ENCODE results near the gene PSPN. TPM values are rescaled to one million over a fixed set of nuclear protein-coding genes. Genes with fewer than 3 reads are reported as not detected.
A peak's percentile ranks its signal among the peaks of the same experiment; 100 is the strongest.

PSPN gene
- total RNA-seq, 1 experiment from 2014 or later = 3.4 TPM

DNA sequence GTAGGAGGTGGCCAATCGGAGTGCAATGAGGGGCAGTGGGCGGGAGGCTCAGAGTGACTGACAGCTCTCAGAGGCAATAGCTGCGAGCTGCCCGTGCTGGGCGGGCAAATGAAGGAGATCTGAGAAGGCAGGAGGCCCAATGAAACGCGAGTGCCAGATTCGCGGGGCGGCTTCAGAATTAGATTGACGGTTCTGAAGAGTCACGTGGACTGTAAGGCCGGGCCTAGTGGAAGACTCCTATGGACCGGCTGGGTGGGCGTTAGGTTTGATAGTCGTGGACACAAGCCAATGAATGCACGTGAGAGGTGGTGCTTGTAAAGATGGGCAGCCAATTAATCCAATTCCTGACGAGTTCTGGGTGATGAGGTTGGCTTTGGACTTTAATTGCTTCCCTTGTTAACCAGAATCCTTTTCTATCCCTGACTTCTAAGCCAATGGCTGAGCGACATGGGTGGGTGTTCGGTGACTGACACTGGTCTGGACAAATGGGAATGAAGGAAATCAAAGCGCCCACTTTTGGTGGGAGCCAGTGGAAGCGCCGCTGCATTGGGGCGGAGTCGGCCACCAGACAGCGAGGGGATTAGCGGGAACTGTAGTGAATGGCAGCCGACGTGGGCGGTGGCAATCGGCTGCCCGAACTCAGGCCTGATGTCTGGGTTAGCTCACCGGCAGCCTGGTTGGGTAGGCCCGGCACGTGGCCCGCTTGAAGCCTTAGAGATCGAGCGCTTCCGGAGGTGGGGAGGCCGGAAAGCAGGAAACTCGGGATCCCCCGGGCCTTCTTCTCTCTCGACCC, 49.4 kb upstream of the PSPN start:
- ATAC-seq (peak; percentile 89), DNase-seq (ENCODE audit: low read depth, low spot score) (peak; percentile 100)
- Histone ChIP-seq H3K4me3 (replicated peaks in 1 of 2; ENCODE audit: low read depth in 1 of 2, low read length in 2 of 2) (peak overlapping the region; percentile 27 to 99), H3K9me3 (ENCODE audit: control insufficient read depth in 1 of 2, insufficient read depth in 1 of 2, low read depth in 1 of 2, low read length in 2 of 2) (no peaks in the 10 kb centered on the region), H3K27ac (ENCODE audit: low read depth, low read length) (peak overlapping the region; percentile 80), H3K79me2 (ENCODE audit: insufficient read depth, low read length) (peaks cover 40% of the 10 kb centered on the region), H2AFZ (ENCODE audit: low read depth, low read length, poor library complexity, severe bottlenecking) (no peak overlapping the region), H3K9me2 (ENCODE audit: insufficient read depth) (no peaks in the 10 kb centered on the region), H3K27me3 (ENCODE audit: insufficient read depth, low read length) (no peaks in the 10 kb centered on the region), H4K20me1 (ENCODE audit: insufficient read depth) (peaks cover 38% of the 10 kb centered on the region; the same call in 1 of the 2 replicates), H3K9ac (ENCODE audit: low read length) (peak overlapping the region; percentile 9; the same call in 1 of the 2 replicates), H3K4me2 (ENCODE audit: low read length) (peak overlapping the region; percentile 57), H3K4me1 (ENCODE audit: control insufficient read depth in 1 of 2, insufficient read depth in 2 of 2, low read length in 2 of 2) (peaks cover 8 to 30% of the 10 kb centered on the region in 2 experiments; a peak in 3 of 4 replicates), H3K36me3 (ENCODE audit: control insufficient read depth in 1 of 2, insufficient read depth in 2 of 2, low read length in 2 of 2) (peaks cover 18 to 26% of the 10 kb centered on the region in 2 experiments; a peak in 3 of 4 replicates)
- intact Hi-C loops (cut with micrococcal nuclease) = no loop called here
- ChIA-PET CTCF (interaction anchor here (0.9 to 1.4 kb wide), 5 partner anchors 15 to 299 kb away, joined by 3 to 4 read pairs (median 3); partner anchors contain the start of gene SLC25A23), POLR2A (interaction anchor here (1.0 to 1.6 kb wide), 3 partner anchors 15 to 106 kb away, joined by 4 to 8 read pairs (median 7); partner anchors contain the start of genes ALKBH7 and TNFSF9), RAD21 (ENCODE audit: low non-redundant PET in 1 of 2, low total read pairs in 2 of 2, uncharacterized antibody in 2 of 2, unreplicated experiment in 2 of 2) (interaction anchor here (0.5 to 1.1 kb wide), 3 partner anchors 32 to 161 kb away, joined by 3 read pairs; partner anchors contain the start of gene GTF2F1 (in 1 of the 2))
- no TSS peak for BruUV-seq (replicated peaks)
- TF ChIP-seq POLR2AphosphoS5 (IDR thresholded peaks at IDR 0.05; ENCODE audit: low read depth, low read length) = peak; percentile 56
- no peak for TF ChIP-seq SIN3A (IDR thresholded peaks at IDR 0.05; ENCODE audit: low read depth)
- no peak for TF ChIP-seq CBX3 (IDR thresholded peaks at IDR 0.05; ENCODE audit: low read depth)
- peak; percentile 56; the same call in 1 of the 2 replicates for TF ChIP-seq ZFX (IDR thresholded peaks at IDR 0.05)
- TF ChIP-seq TCF7L2 (IDR thresholded peaks at IDR 0.05; ENCODE audit: borderline replicate concordance, extremely low read depth, insufficient read depth, insufficient read length) = peak; percentile 79
- TF ChIP-seq, protein P1, sequence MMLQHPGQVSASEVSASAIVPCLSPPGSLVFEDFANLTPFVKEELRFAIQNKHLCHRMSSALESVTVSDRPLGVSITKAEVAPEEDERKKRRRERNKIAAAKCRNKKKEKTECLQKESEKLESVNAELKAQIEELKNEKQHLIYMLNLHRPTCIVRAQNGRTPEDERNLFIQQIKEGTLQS (IDR thresholded peaks at IDR 0.05) = no peak
- TF ChIP-seq ZNF274 (IDR thresholded peaks at IDR 0.05; ENCODE audit: low read depth, low read length) = no peak
- TF ChIP-seq SP1 (IDR thresholded peaks at IDR 0.05; ENCODE audit: low read depth) = peak; percentile 100
- TF ChIP-seq, protein P2, sequence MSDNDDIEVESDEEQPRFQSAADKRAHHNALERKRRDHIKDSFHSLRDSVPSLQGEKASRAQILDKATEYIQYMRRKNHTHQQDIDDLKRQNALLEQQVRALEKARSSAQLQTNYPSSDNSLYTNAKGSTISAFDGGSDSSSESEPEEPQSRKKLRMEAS (IDR thresholded peaks at IDR 0.05) = peak; percentile 94
- TF ChIP-seq, protein P3, sequence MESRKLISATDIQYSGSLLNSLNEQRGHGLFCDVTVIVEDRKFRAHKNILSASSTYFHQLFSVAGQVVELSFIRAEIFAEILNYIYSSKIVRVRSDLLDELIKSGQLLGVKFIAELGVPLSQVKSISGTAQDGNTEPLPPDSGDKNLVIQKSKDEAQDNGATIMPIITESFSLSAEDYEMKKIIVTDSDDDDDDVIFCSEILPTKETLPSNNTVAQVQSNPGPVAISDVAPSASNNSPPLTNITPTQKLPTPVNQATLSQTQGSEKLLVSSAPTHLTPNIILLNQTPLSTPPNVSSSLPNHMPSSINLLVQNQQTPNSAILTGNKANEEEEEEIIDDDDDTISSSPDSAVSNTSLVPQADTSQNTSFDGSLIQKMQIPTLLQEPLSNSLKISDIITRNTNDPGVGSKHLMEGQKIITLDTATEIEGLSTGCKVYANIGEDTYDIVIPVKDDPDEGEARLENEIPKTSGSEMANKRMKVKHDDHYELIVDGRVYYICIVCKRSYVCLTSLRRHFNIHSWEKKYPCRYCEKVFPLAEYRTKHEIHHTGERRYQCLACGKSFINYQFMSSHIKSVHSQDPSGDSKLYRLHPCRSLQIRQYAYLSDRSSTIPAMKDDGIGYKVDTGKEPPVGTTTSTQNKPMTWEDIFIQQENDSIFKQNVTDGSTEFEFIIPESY (IDR thresholded peaks at IDR 0.05; ENCODE audit: extremely low read depth, insufficient replicate concordance, low read length) = peak; percentile 25
- TF ChIP-seq ELF1 (IDR thresholded peaks at IDR 0.05; ENCODE audit: borderline replicate concordance, low read depth) = no peak
- peak; percentile 79 for TF ChIP-seq EGR1 (IDR thresholded peaks at IDR 0.05; ENCODE audit: low read depth)
